ENCODE measurements around the gene CAPN3. TPM values are rescaled to one million over a fixed set of nuclear protein-coding genes. Genes with fewer than 3 reads are reported as not detected.

The CAPN3 gene
- total and polyA plus RNA-seq, 2 experiments from 2014 or later = 2.2 to 5.7 TPM

GRCh38 chr15:42447599-42447998 is 88.3 kb downstream of the CAPN3 start:
- H3F3A ChIP-seq (ENCODE audit: insufficient read depth) = peaks cover 12% of the 10 kb centered on the region; the same call in 1 of the 2 replicates
- no peak overlapping the region for H3K4me2 ChIP-seq (ENCODE audit: unreplicated experiment)
- H3K9me2 ChIP-seq (ENCODE audit: insufficient read depth) = no peaks in the 10 kb centered on the region
- H2AFZ ChIP-seq = no peak overlapping the region
- DNase-seq = no peak
- peaks cover 39% of the 10 kb centered on the region for H3K36me3 ChIP-seq (ENCODE audit: low read depth)
- H3K79me2 ChIP-seq (ENCODE audit: insufficient read depth) = peaks cover 29% of the 10 kb centered on the region
- H3K9ac ChIP-seq = no peak overlapping the region
- H3K27ac ChIP-seq = no peak overlapping the region
- in situ Hi-C loops (cut with MboI) = no loop called here
- no peaks in the 10 kb centered on the region for H3K27me3 ChIP-seq (replicated peaks; ENCODE audit: insufficient read depth)
- no peaks in the 10 kb centered on the region for H4K20me1 ChIP-seq (ENCODE audit: insufficient read depth)
- H3K4me1 ChIP-seq (ENCODE audit: insufficient read depth) = peaks cover 9% of the 10 kb centered on the region
- no peak overlapping the region for H3K4me3 ChIP-seq
- TF ChIP-seq EZH2phosphoT487 (IDR thresholded peaks at IDR 0.05; ENCODE audit: insufficient read depth, low read depth) (no peak), EZH2 (IDR thresholded peaks at IDR 0.05; ENCODE audit: insufficient read depth, poor library complexity, severe bottlenecking) (no peak)
- WGBS, 2 experiments (ENCODE audit: low coverage in 1 of 2, low lambda C conversion rate in 2 of 2, missing lambda C conversion rate in 2 of 2) = 96 to 100% methylated on average over 2 of the region's 2 CpGs
- no peaks in the 10 kb centered on the region for H3K9me3 ChIP-seq (ENCODE audit: low read depth)

- H3K4me3 ChIP-seq = no peak overlapping the region
- H3K27me3 ChIP-seq (replicated peaks; ENCODE audit: insufficient read depth) = no peaks in the 10 kb centered on the region
- H3K27ac ChIP-seq = no peak overlapping the region
- in situ Hi-C loops (cut with MboI) = no loop called here
- no peak for TF ChIP-seq EZH2 (IDR thresholded peaks at IDR 0.05; ENCODE audit: insufficient read depth, poor library complexity, severe bottlenecking)
- no peak for TF ChIP-seq EZH2phosphoT487 (IDR thresholded peaks at IDR 0.05; ENCODE audit: insufficient read depth, low read depth)
- peaks cover 9% of the 10 kb centered on the region for H3K4me1 ChIP-seq (ENCODE audit: insufficient read depth)
- H3K36me3 ChIP-seq (ENCODE audit: low read depth) = peaks cover 39% of the 10 kb centered on the region
- H2AFZ ChIP-seq = no peak overlapping the region
- 90 to 92% methylated on average over 6 of the region's 6 CpGs for WGBS, 2 experiments (ENCODE audit: low coverage in 1 of 2, low lambda C conversion rate in 2 of 2, missing lambda C conversion rate in 2 of 2)
- no peaks in the 10 kb centered on the region for H3K9me2 ChIP-seq (ENCODE audit: insufficient read depth)
- no peaks in the 10 kb centered on the region for H4K20me1 ChIP-seq (ENCODE audit: insufficient read depth)
- peaks cover 35% of the 10 kb centered on the region for H3K79me2 ChIP-seq (ENCODE audit: insufficient read depth)
- no peak overlapping the region for H3K9ac ChIP-seq
- no peak for DNase-seq
- H3K9me3 ChIP-seq (ENCODE audit: low read depth) = no peaks in the 10 kb centered on the region
- H3K4me2 ChIP-seq (ENCODE audit: unreplicated experiment) = no peak overlapping the region
- H3F3A ChIP-seq (ENCODE audit: insufficient read depth) = peaks cover 12% of the 10 kb centered on the region; the same call in 1 of the 2 replicates
Observed at GRCh38 chr15:42448281-42448680, 89.0 kb downstream of the CAPN3 start.

GRCh38 chr15:42449770-42450424 is 90.6 kb downstream of the CAPN3 start:
- H3K79me2 ChIP-seq (ENCODE audit: insufficient read depth) = peaks cover 47% of the 10 kb centered on the region
- H4K20me1 ChIP-seq (ENCODE audit: insufficient read depth) = no peaks in the 10 kb centered on the region
- WGBS, 2 experiments (ENCODE audit: low coverage in 1 of 2, low lambda C conversion rate in 2 of 2, missing lambda C conversion rate in 2 of 2) = 95 to 98% methylated on average over 13 of the region's 13 CpGs

GRCh38 chr15:42450425-42450790 is 91.1 kb downstream of the CAPN3 start:
- H3K79me2 ChIP-seq (ENCODE audit: insufficient read depth) = peaks cover 52% of the 10 kb centered on the region
- H3K9ac ChIP-seq = no peak overlapping the region
- H3K9me3 ChIP-seq (ENCODE audit: low read depth) = no peaks in the 10 kb centered on the region
- WGBS, 2 experiments (ENCODE audit: low coverage in 1 of 2, low lambda C conversion rate in 2 of 2, missing lambda C conversion rate in 2 of 2) = 97 to 100% methylated on average over 4 of the region's 4 CpGs
- no peaks in the 10 kb centered on the region for H3K4me1 ChIP-seq (ENCODE audit: insufficient read depth)
- TF ChIP-seq EZH2 (IDR thresholded peaks at IDR 0.05; ENCODE audit: insufficient read depth, poor library complexity, severe bottlenecking) (no peak), EZH2phosphoT487 (IDR thresholded peaks at IDR 0.05; ENCODE audit: insufficient read depth, low read depth) (no peak)
- H4K20me1 ChIP-seq (ENCODE audit: insufficient read depth) = no peaks in the 10 kb centered on the region
- no peak overlapping the region for H3K4me2 ChIP-seq (ENCODE audit: unreplicated experiment)
- H3K4me3 ChIP-seq = no peak overlapping the region
- no peak for DNase-seq
- peaks cover 4% of the 10 kb centered on the region; the same call in 1 of the 2 replicates for H3F3A ChIP-seq (ENCODE audit: insufficient read depth)
- no peaks in the 10 kb centered on the region for H3K9me2 ChIP-seq (ENCODE audit: insufficient read depth)
- H3K27me3 ChIP-seq (replicated peaks; ENCODE audit: insufficient read depth) = no peaks in the 10 kb centered on the region
- no peak overlapping the region for H3K27ac ChIP-seq
- H3K36me3 ChIP-seq (ENCODE audit: low read depth) = peaks cover 39% of the 10 kb centered on the region
- H2AFZ ChIP-seq = no peak overlapping the region
- in situ Hi-C loops (cut with MboI) = no loop called here

More at GRCh38 chr15:42449770-42450424, 90.6 kb downstream of the CAPN3 start:
- DNase-seq = no peak
- Histone ChIP-seq H3K4me3 (no peak overlapping the region), H3K27ac (no peak overlapping the region), H3K9ac (no peak overlapping the region), H3K9me3 (ENCODE audit: low read depth) (no peaks in the 10 kb centered on the region), H2AFZ (no peak overlapping the region), H3K9me2 (ENCODE audit: insufficient read depth) (no peaks in the 10 kb centered on the region), H3F3A (ENCODE audit: insufficient read depth) (peaks cover 8% of the 10 kb centered on the region; the same call in 1 of the 2 replicates), H3K27me3 (replicated peaks; ENCODE audit: insufficient read depth) (no peaks in the 10 kb centered on the region), H3K36me3 (ENCODE audit: low read depth) (peaks cover 39% of the 10 kb centered on the region), H3K4me1 (ENCODE audit: insufficient read depth) (no peaks in the 10 kb centered on the region), H3K4me2 (ENCODE audit: unreplicated experiment) (no peak overlapping the region)
- in situ Hi-C loops (cut with MboI) = no loop called here
- TF ChIP-seq EZH2phosphoT487 (IDR thresholded peaks at IDR 0.05; ENCODE audit: insufficient read depth, low read depth) (no peak), EZH2 (IDR thresholded peaks at IDR 0.05; ENCODE audit: insufficient read depth, poor library complexity, severe bottlenecking) (no peak)

Measured in GM23248 (cell line).